Activated CD8-positive, alpha-beta memory T cell treated with anti-CD3 and anti-CD28 coated beads, Interleukin-2, amount 50 U/mL, for 24 hours (primary cell): Measurements from ENCODE around the gene PTPN1.
"Not testable (repeated sequence)": the region's sequence is repeated elsewhere in the genome, so short reads cannot be mapped to it uniquely, and the experiment has no call there.

Experiments
- DNase-seq: peaks from one replicate; pipeline ENCODE4 v3.0.0-alpha.2; 2020; ENCODE audit errors: extremely low read depth

Gene PTPN1

GRCh38 chr20:50609438-50609989 lies 99.3 kb downstream of the PTPN1 start:
- DNase-seq: no peak

DNA sequence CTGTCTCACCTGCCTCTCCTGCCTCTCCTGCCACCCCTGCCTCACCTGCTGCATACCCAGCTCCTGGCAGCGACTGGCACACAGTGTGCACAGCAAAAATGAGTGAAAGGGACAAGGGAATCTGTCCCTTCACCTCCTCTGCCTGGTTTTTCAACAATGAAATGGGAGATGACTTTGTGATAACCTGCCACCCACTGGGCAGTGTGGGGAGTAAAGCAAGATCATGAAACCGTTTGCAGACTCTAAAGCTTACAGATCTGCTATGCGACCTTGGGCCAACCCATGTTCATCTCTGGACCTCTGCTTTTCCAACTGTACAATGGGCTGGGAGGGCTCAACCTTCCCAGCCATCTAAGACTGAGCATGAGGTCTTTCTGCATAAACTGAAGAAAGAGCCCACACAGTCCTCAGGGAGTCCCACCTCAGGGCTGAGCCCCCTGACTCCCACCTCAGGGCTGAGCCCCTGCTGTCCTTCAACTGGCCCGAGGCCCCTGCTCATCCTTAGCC lies 100.1 kb downstream of the PTPN1 start:
- DNase-seq: no peak

- DNase-seq: no peak
These were observed 101.1 kb downstream of the PTPN1 start for GRCh38 chr20:50611128-50611810.

GRCh38 chr20:50613438-50614169 lies 103.4 kb downstream of the PTPN1 start:
- no peak for DNase-seq

DNA sequence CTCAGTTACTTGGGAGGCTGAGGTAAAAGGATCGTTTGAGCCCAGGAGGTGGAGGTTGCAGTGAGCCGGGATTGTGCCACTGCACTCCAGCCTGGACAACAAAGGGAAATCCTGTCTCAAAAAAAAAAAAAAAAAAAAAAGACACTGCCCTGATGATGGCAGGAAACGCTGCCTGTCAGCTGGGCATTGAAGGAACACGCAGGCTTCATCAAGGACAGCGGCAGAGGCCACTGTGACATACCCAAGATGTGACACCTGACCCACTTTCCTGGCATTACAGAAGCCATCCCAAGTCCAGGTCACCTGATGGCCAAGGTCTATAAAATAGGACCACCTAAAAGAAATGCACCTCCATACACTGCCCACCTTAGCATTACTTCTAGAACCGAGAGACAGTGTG lies 105.2 kb downstream of the PTPN1 start:
- DNase-seq: no peak

DNA sequence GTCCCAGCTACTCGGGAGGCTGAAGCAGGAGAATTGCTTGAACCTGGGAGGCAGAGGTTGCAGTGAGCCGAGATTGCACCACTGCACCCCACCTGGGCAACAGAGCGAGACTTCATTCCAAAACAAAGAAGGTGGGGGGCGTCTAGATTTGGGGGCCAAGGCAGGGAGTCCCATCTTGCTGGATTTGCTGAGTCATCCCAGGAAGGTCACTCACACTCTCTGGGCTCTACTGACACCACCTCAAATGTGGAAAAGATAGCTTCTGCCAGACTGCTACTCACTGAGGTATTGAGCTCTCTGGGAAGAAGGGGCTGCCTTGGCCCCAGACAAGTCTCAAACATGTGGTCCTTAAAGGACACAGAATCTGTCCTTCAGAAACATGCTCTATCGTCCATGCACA lies 106.8 kb downstream of the PTPN1 start:
- DNase-seq: no peak

DNA sequence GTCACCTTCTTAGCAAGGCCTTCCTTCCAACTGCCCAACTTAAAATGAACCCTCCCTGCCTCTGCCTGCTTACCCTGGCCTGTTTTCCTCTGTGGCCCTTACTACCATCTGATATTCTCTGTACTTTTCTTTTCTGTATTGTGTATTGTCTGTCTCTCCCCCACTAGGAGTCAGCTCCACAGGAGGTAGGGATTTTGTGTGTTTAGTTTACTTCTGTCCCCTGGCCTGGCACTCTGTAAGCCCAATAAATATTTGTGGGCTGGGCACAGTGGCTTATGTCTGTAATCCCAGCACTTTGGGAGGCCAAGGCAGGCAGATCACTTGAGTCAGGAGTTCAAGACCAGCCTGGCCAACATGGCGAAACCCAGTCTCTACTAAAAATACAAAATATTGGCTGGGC lies 108.4 kb downstream of the PTPN1 start:
- no peak for DNase-seq

- DNase-seq: not testable (repeated sequence)
These were observed 110.3 kb downstream of the PTPN1 start for GRCh38 chr20:50620459-50620858.

GRCh38 chr20:50621068-50621665 lies 111.0 kb downstream of the PTPN1 start:
- DNase-seq: no peak

DNA sequence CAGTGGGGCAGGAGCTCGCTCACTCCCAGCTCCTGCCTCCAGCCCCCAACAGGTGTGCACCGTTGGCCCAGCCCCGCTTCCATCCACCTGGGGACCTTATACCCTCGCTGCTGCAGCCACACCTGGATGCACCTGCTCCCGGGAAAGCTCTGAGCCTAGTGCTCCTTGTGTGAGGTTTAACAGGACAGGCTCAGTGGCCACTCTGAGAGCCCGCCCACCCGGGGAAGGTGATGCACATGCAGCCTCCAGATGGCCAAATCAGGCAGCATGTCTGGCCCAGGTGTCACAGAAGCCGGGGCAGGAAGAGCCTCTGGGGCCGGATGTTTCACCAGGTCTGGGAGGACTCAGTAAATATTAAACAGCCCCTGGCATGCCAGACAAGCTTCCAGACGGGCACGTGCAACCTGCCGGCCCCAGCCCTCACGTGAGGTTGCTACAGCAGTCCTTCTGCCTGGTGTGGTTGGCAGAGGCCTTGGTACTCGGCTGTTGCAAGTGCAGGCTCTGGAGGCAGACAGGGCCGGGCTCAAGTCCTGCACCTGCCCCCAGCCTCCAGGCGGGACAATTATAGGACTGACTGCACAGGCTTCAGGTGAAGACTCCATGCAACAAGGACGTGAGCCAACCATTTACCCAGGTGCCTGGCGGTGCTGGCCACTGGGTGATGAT lies 114.3 kb downstream of the PTPN1 start:
- DNase-seq: no peak

GRCh38 chr20:50625986-50626677 lies 115.9 kb downstream of the PTPN1 start:
- DNase-seq: no peak

- DNase-seq: no peak
These were observed 117.6 kb downstream of the PTPN1 start for GRCh38 chr20:50627747-50628146.

- no peak for DNase-seq
These were observed 118.1 kb downstream of the PTPN1 start for GRCh38 chr20:50628332-50628731.

DNA sequence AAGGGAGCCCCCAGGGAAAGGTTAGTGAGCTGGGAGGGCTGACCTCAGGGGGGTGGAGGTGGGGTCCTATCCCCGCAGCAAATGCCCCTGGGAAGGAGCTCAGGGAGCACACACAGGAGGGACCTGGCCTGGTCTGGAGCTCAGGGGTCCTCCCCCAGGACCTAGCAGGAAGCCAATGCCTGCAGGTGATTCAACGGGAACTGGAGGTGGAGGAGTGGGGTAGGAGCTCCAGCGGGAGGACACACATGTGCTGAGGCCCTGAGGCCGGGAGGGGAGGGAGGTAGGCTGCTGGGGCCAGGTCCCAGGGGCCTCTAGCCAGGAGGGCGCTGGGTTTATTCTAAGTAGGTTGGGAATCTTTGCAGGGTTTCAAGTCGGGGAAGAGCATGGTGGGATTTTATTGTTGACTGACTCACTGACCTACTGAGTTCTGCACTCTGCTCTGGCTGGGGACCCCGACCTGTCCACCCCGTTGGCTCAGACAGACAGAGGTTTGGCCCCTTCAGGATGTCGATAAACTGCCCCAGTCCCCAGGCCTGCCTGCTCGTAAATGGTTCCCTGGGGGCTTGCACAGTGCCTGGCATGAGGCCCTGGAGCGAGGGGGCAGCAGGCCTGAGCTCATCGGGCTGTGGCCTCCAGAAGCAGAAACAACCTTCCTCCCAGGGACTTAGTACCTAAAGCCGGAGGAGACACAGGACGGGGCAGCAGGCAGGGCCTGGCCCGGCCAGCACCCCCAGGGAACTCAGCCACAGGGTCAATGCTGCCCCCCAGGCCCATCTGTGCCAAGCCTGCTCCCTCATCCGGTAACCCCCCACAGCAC lies 118.9 kb downstream of the PTPN1 start:
- no peak for DNase-seq

- no peak for DNase-seq
These were observed 119.5 kb downstream of the PTPN1 start for GRCh38 chr20:50629670-50630045.

DNA sequence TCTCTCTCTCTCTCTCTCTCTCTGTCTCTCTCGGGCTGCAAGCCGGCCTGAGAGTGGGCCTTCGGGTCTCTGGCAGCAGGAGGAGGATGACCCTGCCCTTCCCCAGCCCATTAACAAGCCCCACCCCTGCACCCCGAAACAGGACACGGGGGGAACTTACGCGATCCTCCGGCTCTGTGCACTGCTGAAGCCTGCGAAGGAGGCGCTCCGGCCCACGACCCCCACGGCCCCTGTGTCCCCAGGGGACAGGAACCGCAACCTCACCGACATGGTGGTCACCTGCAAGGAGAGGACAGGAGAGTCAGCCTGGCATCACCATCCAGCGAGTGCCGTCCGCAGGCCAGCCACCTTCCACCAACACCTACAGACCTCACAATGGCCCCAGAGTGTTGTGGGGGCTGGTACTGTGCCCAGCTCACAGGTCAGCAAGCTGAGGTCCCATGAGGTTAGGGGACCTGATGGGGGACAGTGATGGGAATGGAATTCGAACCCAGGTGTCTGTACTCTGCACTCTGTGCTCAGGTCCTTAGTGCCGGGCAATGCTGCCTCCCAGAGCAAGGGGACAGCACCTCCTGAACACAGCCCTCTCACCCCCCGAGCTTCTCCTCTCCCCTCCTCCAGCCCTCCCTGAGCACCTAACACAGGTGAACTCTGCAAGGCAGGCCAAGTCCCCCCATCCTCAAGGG lies 120.5 kb downstream of the PTPN1 start:
- no peak for DNase-seq

GRCh38 chr20:50632236-50632635 lies 122.1 kb downstream of the PTPN1 start:
- DNase-seq: no peak

GRCh38 chr20:50632701-50633100 lies 122.5 kb downstream of the PTPN1 start:
- DNase-seq: no peak

DNA sequence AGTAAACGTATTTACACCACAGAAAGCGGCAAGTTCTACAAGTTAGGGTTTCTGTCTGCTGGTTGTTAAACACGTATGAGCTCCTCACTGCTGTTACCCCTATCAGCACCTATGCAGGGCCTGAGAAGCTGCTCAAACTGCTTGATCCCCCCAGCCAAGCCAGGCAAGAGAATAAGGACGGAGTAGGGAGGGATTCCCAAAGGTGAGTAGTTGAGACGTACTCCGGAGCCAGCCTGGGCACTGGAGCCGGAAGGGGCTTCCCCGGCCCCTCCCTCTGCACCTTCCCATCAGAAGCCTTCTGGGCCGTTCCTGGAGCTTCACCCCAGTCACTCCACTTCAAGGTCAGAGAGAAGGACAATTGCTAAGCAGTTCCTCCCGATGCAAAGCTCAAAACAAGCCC lies 123.2 kb downstream of the PTPN1 start:
- no peak for DNase-seq

DNA sequence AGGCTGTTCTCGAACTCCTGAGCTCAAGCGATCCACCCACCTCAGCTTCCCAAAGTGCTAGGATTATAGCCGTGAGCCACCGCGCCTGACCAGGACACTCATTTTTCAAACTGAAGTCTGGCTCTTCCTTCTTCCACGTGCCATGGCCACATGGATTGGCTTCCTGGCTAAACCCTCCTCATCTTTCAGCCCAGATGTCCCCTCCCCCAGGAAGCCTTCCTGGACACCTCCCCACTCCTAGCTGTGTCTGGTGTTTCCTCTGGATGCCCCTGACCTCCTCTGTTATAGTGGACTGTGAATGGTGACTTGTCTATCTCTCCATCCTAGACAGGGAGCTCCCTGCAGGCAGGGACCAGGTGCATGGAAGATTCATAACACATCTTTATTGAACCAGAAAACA lies 124.0 kb downstream of the PTPN1 start:
- DNase-seq: no peak
